Heart right ventricle (tissue), 16 donors: ENCODE measurements around the gene PDE12. TPM values are rescaled to one million over a fixed set of nuclear protein-coding genes. Genes with fewer than 3 reads are reported as not detected.

Experiments
- ATAC-seq, 8 donors: fragments of 200-7000 bp; cut with Tn5 transposase; one replicate each; pipeline ENCODE4 v1.9.1; 2020; ENCODE audit warnings: mild to moderate bottlenecking in 8 of 8, moderate library complexity in 8 of 8, moderate number of reproducible peaks in 1 of 8
- DNase-seq, 2 donors: peaks; one replicate each; pipeline ENCODE4 v3.0.0-alpha.2; 2020
- H3K27ac ChIP-seq, 10 donors: fragments of 200-600 bp; sonication (generic) in 2 of 10; one replicate each; pipeline versions ENCODE4 v1.5.0 to v1.8.0; 2020 to 2022; ENCODE audit warnings: mild to moderate bottlenecking in 3 of 10
- H3K27me3 ChIP-seq, 7 donors: fragments of 200-600 bp; one replicate each; pipeline ENCODE4 v1.8.0; 2021 to 2022; ENCODE audit warnings: mild to moderate bottlenecking in 2 of 7
- H3K36me3 ChIP-seq, 9 donors: fragments of 200-600 bp; sonication (generic) in 1 of 9; one replicate each; pipeline versions ENCODE4 v1.5.0 to v1.8.0; 2020 to 2022; ENCODE audit warnings: mild to moderate bottlenecking in 2 of 9
- H3K4me1 ChIP-seq, 9 donors: fragments of 200-600 bp; sonication (generic) in 1 of 9; one replicate each; pipeline versions ENCODE4 v1.5.0 to v1.8.0; 2020 to 2022; ENCODE audit warnings: mild to moderate bottlenecking in 4 of 9
- H3K4me3 ChIP-seq, 10 donors: fragments of 200-600 bp; sonication (generic) in 2 of 10; one replicate each; pipeline versions ENCODE4 v1.5.0 to v1.8.0; 2020 to 2022; ENCODE audit warnings: mild to moderate bottlenecking in 7 of 10, moderate library complexity in 2 of 10
- H3K9me3 ChIP-seq, 11 donors: fragments of 200-600 bp in 10 of 11; sonication (generic) in 2 of 11; one replicate each; pipeline versions ENCODE4 v1.5.0 to v1.8.0; 2013 to 2022; ENCODE audit warnings: mild to moderate bottlenecking in 2 of 11, control low read depth in 1 of 11, moderate library complexity in 1 of 11
- WGBS, 2 donors: extraction: QIAGEN DNeasy Blood & Tissue Kit; methylation state at CpG; one replicate each; pipeline ENCODE4 v1.1.7; 2013; ENCODE audit warnings: inconsistent platforms in 1 of 2; 5-methylcytosine and 5-hydroxymethylcytosine counted together
- intact Hi-C, 10 donors: fragments of 100-400 bp; cut with DNase I; formaldehyde crosslinking; loops; one replicate each; pipeline versions ENCODE4 v1.11.1 to v1.14.2; 2022
- long read RNA-seq, 3 donors: library from polyadenylated mRNA; unstranded; transcript quantifications; one replicate each; pipeline ENCODE4 v2.0.0, GENCODE V29; 2020 to 2021
- polyA plus RNA-seq, 2 donors: library from polyadenylated mRNA; stranded (reverse); fragments of 200-250 nt; gene quantifications; one replicate each; pipeline ENCODE4 v1.2.3, GENCODE V29; 2013
- total RNA-seq, 10 donors: library from RNA; stranded (reverse); fragmentation: NEBNext Ultra II Directional in 3 of 10; extraction: Animal tissue kit (Norgen Biotek cat#: 25700) in 3 of 10; gene quantifications; one replicate each; pipeline versions ENCODE4 v1.2.1 to v1.2.4, GENCODE V29; 2021 to 2023
- TF ChIP-seq, protein P1 (sequence below), 9 donors: fragments of 200-600 bp; sonication (generic) in 2 of 9; IDR thresholded peaks; one replicate each; pipeline versions ENCODE4 v1.5.0 to v1.8.0; 2021 to 2022; ENCODE audit warnings: antibody characterized with exemption in 9 of 9, mild to moderate bottlenecking in 5 of 9, moderate library complexity in 1 of 9
- donor health status: Arrhythmogenic right ventricular cardiomyopathy.
- donor health status: ischemic (EF 13 %, LVEDD 7.1; RV severe dilation, severe dysfunction).
- donor health status: healthy with polysubstance abuse.
- donor health status: DM: no; HTN: yes; CAD: no.
- donor health status: DM: no; HTN: no; CAD: no.
- donor health status: ischemic (EF 25% LVEDD 6.9; RV normal size, moderate dysfunction).
- donor health status: ischemic (EF 25% LVEDD 5.7; RV mildly dilated, moderate dysfunction).
- donor health status: healthy.
- donor health status: DM: yes; HTN: yes; CAD: no.
- donor health status: Ischemic cardiomyopathy.
- donor health status: ischemic (EF 35%, LVEDD 5.7; RV mildly dilated, moderate dysfunction).
- donor health status: nonischemic (EF 11% LVEDD 7.7; RV severe dilation, severe dysfunction).
- donor health status: DM: yes; HTN: yes; CAD: no.
- donor health status: PGD.
- donor health status: ischemic (EF 29% LVEDD 5.4; RV normal size, mild dysfunction).
- donor health status: nonischemic (EF 23%, LVEDD 6.1; RV moderate dilation, normal function).

Gene PDE12, protein sequence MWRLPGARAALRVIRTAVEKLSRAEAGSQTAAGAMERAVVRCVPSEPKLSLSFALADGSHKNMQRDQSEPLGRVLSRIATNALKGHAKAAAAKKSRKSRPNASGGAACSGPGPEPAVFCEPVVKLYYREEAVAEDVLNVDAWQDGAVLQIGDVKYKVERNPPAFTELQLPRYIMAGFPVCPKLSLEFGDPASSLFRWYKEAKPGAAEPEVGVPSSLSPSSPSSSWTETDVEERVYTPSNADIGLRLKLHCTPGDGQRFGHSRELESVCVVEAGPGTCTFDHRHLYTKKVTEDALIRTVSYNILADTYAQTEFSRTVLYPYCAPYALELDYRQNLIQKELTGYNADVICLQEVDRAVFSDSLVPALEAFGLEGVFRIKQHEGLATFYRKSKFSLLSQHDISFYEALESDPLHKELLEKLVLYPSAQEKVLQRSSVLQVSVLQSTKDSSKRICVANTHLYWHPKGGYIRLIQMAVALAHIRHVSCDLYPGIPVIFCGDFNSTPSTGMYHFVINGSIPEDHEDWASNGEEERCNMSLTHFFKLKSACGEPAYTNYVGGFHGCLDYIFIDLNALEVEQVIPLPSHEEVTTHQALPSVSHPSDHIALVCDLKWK
- total RNA-seq (10 to 100 TPM; 10.3 to 14.6 (median 12.9) TPM), polyA plus RNA-seq (1 to 10 TPM; 2.7 to 4.6 TPM)
- long read RNA-seq, donor 1, full-length matches to known transcripts: 34 of 38 reads
- long read RNA-seq, donor 1, partial matches to known transcripts: 0 of 38 reads
- long read RNA-seq, donor 1, other reads (novel, unspliced or antisense): 4 of 38 reads
- long read RNA-seq, donor 2, full-length matches to known transcripts: 49 of 52 reads
- long read RNA-seq, donor 2, partial matches to known transcripts: 0 of 52 reads
- long read RNA-seq, donor 2, other reads (novel, unspliced or antisense): 3 of 52 reads
- long read RNA-seq, donor 3, full-length matches to known transcripts: 66 of 76 reads
- long read RNA-seq, donor 3, partial matches to known transcripts: 0 of 76 reads
- long read RNA-seq, donor 3, other reads (novel, unspliced or antisense): 10 of 76 reads

DNA sequence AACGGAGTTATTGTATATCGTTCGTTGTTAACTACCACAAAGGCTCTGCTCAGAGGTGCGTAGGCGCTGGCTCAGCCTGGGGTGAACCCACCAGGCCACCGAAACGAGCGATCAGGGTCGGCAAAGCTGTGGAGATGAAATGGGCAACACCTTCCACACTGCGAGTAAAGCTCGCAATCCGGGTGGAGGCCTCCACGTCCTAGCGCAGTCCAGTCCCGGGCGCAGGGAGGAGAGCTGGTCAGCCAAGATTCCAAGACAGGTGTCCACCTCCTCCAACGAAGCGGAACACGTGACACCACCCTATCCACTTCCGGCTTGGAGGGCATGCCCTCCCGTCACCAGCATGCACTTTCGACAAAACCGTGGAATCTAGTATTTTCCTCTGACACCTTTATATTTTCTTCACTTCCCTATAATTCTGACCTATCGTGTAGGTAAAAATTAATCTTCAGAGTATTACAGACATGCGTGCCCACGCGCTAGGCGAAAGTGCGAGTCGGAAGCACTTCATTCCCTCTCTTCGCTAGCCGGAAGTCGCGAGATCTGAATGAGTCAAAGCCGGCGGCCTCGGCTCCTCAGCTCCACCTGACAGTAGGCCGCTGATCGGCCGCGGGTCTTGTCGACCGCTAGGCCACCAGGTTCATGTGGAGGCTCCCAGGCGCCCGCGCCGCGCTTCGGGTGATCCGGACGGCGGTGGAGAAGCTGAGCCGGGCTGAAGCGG, at the start of gene PDE12:
Gene PDE12, plus strand, starts transcription at position 537 of the 721 bp plus-strand sequence. Its CDS starts 106 bp downstream, at position 643.
- peaks cover 0 to 22% (median 11%) of the 10 kb centered on the region in 9 donors for H3K36me3 ChIP-seq
- peak; percentile 94 to 96 (median 96) for ATAC-seq
- H3K9me3 ChIP-seq: no peaks in the 10 kb centered on the region
- H3K27me3 ChIP-seq: no peaks in the 10 kb centered on the region
- peak within 1 kb of the TSS; percentile 74 to 93 (median 87) for H3K27ac ChIP-seq
- H3K4me3 ChIP-seq: peak within 1 kb of the TSS; percentile 60 to 92 (median 78)
- DNase-seq: peak; percentile 79 to 89
- 0% methylated on average over 54 of the region's 54 CpGs for WGBS, 2 donors
- TF ChIP-seq, protein P1, sequence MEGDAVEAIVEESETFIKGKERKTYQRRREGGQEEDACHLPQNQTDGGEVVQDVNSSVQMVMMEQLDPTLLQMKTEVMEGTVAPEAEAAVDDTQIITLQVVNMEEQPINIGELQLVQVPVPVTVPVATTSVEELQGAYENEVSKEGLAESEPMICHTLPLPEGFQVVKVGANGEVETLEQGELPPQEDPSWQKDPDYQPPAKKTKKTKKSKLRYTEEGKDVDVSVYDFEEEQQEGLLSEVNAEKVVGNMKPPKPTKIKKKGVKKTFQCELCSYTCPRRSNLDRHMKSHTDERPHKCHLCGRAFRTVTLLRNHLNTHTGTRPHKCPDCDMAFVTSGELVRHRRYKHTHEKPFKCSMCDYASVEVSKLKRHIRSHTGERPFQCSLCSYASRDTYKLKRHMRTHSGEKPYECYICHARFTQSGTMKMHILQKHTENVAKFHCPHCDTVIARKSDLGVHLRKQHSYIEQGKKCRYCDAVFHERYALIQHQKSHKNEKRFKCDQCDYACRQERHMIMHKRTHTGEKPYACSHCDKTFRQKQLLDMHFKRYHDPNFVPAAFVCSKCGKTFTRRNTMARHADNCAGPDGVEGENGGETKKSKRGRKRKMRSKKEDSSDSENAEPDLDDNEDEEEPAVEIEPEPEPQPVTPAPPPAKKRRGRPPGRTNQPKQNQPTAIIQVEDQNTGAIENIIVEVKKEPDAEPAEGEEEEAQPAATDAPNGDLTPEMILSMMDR (IDR thresholded peaks at IDR 0.05): peak in 1 of 9 donors; percentile 3
- peaks cover 4 to 40% (median 35%) of the 10 kb centered on the region in 9 donors for H3K4me1 ChIP-seq
- intact Hi-C loops: loop anchor here in 6 of 10 donors (2.0 to 5.0 kb wide), 2 partner anchors 41 kb away; partner anchors contain the start of gene ARF4 (in 6 of the 6)

DNA sequence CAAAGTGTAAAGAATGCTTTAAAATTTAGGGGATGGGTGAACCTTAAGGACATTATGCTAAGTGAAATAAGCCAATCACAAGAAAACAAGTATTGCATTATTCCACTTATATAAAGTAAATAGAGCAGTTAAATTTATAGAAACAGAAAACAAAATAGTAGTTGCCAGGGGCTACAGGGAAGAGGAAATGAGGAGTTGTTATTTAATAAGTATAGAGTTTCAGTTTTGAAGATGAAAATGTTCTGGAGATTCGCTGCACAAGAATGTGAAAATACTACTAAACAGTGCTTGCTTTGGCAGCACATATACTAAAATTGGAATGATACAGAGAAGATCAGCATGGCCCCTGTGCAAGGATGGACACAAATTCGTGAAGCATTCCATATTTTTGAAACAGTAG, 43.9 kb upstream of the PDE12 start:
- TF ChIP-seq, protein P1 (IDR thresholded peaks at IDR 0.05): no peak
- DNase-seq (no peak), ATAC-seq (no peak)
- intact Hi-C loops: no loop called here
- H3K4me3 ChIP-seq: no peak overlapping the region
- no peaks in the 10 kb centered on the region for H3K4me1 ChIP-seq
- H3K36me3 ChIP-seq: no peaks in the 10 kb centered on the region
- H3K27me3 ChIP-seq: peaks cover 0 to 4% (median 0%) of the 10 kb centered on the region in 7 donors
- 59 to 60% methylated on average over 2 of the region's 2 CpGs for WGBS, 2 donors
- no peaks in the 10 kb centered on the region for H3K9me3 ChIP-seq
- H3K27ac ChIP-seq: no peak overlapping the region

DNA sequence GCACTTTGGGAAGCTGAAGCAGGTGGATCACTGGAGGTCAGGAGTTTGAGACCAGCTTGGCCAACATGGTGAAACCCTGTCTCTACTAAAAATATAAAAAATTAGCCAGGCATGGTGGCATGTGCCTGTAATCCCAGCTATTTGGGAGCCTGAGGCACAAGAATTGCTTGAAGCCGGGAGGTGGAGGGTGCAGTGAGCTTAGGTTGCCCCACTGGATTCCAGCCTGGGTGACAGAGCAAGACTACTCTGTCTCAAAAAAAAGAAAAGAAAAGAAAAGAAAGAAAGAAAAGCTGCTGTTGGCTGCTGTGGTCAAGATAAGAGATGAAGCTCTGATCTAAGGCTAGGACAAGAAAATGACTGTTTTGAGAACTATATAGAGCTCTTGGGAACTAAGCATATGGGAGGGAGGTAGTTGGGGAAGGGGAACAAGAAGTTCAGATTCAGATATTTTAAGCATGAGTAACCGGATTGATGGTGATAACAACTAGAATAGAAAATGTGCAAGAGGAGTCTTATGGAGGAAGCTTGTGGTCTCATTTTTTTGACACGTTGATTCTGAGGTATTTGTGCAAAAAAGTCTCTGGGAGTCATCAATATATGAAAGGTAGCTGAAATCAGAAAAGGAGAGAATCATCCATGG, 37.7 kb upstream of the PDE12 start:
- intact Hi-C loops: no loop called here
- TF ChIP-seq, protein P1 (IDR thresholded peaks at IDR 0.05): no peak
- Histone ChIP-seq H3K9me3 (no peaks in the 10 kb centered on the region), H3K27me3 (no peaks in the 10 kb centered on the region), H3K36me3 (no peaks in the 10 kb centered on the region), H3K27ac (no peak overlapping the region), H3K4me3 (no peak overlapping the region), H3K4me1 (no peaks in the 10 kb centered on the region)
- no peak for ATAC-seq
- DNase-seq: no peak
- 53 to 54% methylated on average over 3 of the region's 3 CpGs for WGBS, 2 donors
